GM12878 (cell line): ENCODE results near the gene UTP25. TPM values are rescaled to one million over a fixed set of nuclear protein-coding genes. Genes with fewer than 3 reads are reported as not detected.
A peak's percentile ranks its signal among the peaks of the same experiment; 100 is the strongest.

Source experiments
- ATF3 ChIP-seq: IDR thresholded peaks from 2 replicates; pipeline ENCODE4 v1.6.1; 2011; ENCODE audit warnings: low read depth, mild to moderate bottlenecking, low read length, moderate library complexity, borderline replicate concordance; ENCODE audit errors: extremely low read depth
- CBX5 ChIP-seq: sonication (generic); IDR thresholded peaks from 2 replicates; pipeline ENCODE4 v1.6.1; 2016; ENCODE audit warnings: low read depth, moderate library complexity, mild to moderate bottlenecking, inconsistent platforms
- CREM ChIP-seq: IDR thresholded peaks from 2 replicates; pipeline ENCODE4 v1.6.1; 2014; ENCODE audit warnings: antibody characterized with exemption, low read depth
- E2F8 ChIP-seq: fragments of 450-650 bp; IDR thresholded peaks from 2 replicates; pipeline ENCODE4 v1.6.1; 2018; ENCODE audit warnings: mild to moderate bottlenecking, low read depth, moderate library complexity; ENCODE audit not compliant: partially characterized antibody
- EGR1 ChIP-seq, 2 experiments: IDR thresholded peaks; 1 replicate in 1 of 2; 2 replicates in 1 of 2; pipeline ENCODE4 v1.6.1; 2011 to 2012; ENCODE audit warnings: low read depth in 2 of 2, low read length in 2 of 2, borderline replicate concordance in 1 of 2, mild to moderate bottlenecking in 1 of 2, moderate library complexity in 1 of 2
- ELK1 ChIP-seq: IDR thresholded peaks from 2 replicates; pipeline ENCODE4 v1.6.1; 2012; ENCODE audit warnings: low read depth, low read length, improper control_type of control experiment
- EP300 ChIP-seq, 2 experiments: fragments of 150-350 bp in 1 of 2; IDR thresholded peaks; 2 replicates each; pipeline ENCODE4 v1.6.1; 2011 to 2012; ENCODE audit warnings: low read depth in 2 of 2, low read length in 2 of 2, borderline replicate concordance in 1 of 2, improper control_type of control experiment in 1 of 2, inconsistent platforms in 1 of 2; ENCODE audit not compliant: control insufficient read depth in 1 of 2
- FOS ChIP-seq: IDR thresholded peaks from 3 replicates; pipeline ENCODE4 v1.6.1; 2011; ENCODE audit warnings: borderline replicate concordance; ENCODE audit not compliant: insufficient read length; ENCODE audit errors: extremely low read depth
- KDM1A ChIP-seq: fragments of 200-600 bp; sonication (generic); IDR thresholded peaks from 2 replicates; pipeline ENCODE4 v1.6.1; 2016; ENCODE audit warnings: borderline replicate concordance
- MTA3 ChIP-seq: IDR thresholded peaks from 2 replicates; pipeline ENCODE4 v1.6.1; 2012; ENCODE audit warnings: low read length, inconsistent platforms, borderline replicate concordance
- PAX5 ChIP-seq: IDR thresholded peaks from 2 replicates; pipeline ENCODE4 v1.6.1; 2011; ENCODE audit warnings: low read depth, low read length, borderline replicate concordance
- PBX3 ChIP-seq: IDR thresholded peaks from 2 replicates; pipeline ENCODE4 v1.6.1; 2011; ENCODE audit warnings: mild to moderate bottlenecking, low read depth, low read length, moderate library complexity; ENCODE audit not compliant: insufficient replicate concordance
- PKNOX1 ChIP-seq: fragments of 450-650 bp; IDR thresholded peaks from 2 replicates; pipeline ENCODE4 v1.6.1; 2016; ENCODE audit warnings: mild to moderate bottlenecking
- TARDBP ChIP-seq: IDR thresholded peaks from 2 replicates; pipeline ENCODE4 v1.6.1; 2016; ENCODE audit warnings: borderline replicate concordance
- ZNF687 ChIP-seq: fragments of 450-650 bp; IDR thresholded peaks from 2 replicates; pipeline ENCODE4 v1.6.1; 2017; ENCODE audit warnings: mild to moderate bottlenecking, moderate library complexity
- ZSCAN29 ChIP-seq: fragments of 450-650 bp; IDR thresholded peaks from 2 replicates; pipeline ENCODE4 v1.6.1; 2017; ENCODE audit warnings: mild to moderate bottlenecking, moderate library complexity
- polyA plus RNA-seq, 11 experiments: library from polyadenylated mRNA; depleted of rRNA in 4 of 11; unstranded in 6 of 11; stranded (reverse) in 5 of 11; fragments of >200 nt; fragmentation: Nextera tagmentation in 4 of 11; fragmentation: Illumina TruSeq in 1 of 11; extraction: Ambion mirVana in 4 of 11; extraction: Trizol in 1 of 11; gene quantifications; 1 replicate in 1 of 11; 2 replicates in 10 of 11; pipeline versions ENCODE4 v1.2.1 to v1.2.3, GENCODE V29; 2011 to 2016; ENCODE audit warnings: inconsistent platforms in 2 of 11, missing spikeins in 2 of 11, low read depth in 1 of 11
- total RNA-seq, 4 experiments: library from RNA; depleted of rRNA in 3 of 4; stranded (reverse); fragments of >200 nt in 3 of 4; fragmentation: Illumina TruSeq in 1 of 4; extraction: Trizol in 1 of 4; gene quantifications; 2 replicates each; pipeline versions ENCODE4 v1.2.1 to v1.2.3, GENCODE V29; 2013 to 2021

Gene UTP25
- total and polyA plus RNA-seq, 10 of the 15 experiments (the other 5 are each of a cell fraction or from before 2014, with no cell fraction given) = 3.0 to 13.3 (median 8.5) TPM

- TF ChIP-seq EGR1 (IDR thresholded peaks at IDR 0.05; ENCODE audit: borderline replicate concordance in 1 of 2, low read depth in 2 of 2, low read length in 2 of 2) = 0 out of 3 replicates have a peak, but pooled peaks of 1 of the 2 experiments have one; percentile 31
- 0 out of 4 replicates have a peak, but pooled peaks of 1 of the 2 experiments have one; percentile 16 for TF ChIP-seq EP300 (IDR thresholded peaks at IDR 0.05; ENCODE audit: borderline replicate concordance in 1 of 2, control insufficient read depth in 1 of 2, low read depth in 2 of 2, low read length in 2 of 2)
- TF ChIP-seq ATF3 = peak; percentile 99
- peak; percentile 93 for TF ChIP-seq E2F8
- 0 out of 2 replicates have a peak, but pooled peaks have one; percentile 33 for TF ChIP-seq CBX5
- peak; percentile 74 for TF ChIP-seq ZNF687
- TF ChIP-seq PBX3 = no peak
- no peak for TF ChIP-seq TARDBP
- TF ChIP-seq ZSCAN29 = no peak
- TF ChIP-seq MTA3 = no peak
- peak; percentile 75; the same call in 1 of the 2 replicates for TF ChIP-seq CREM
- peak; percentile 41; the same call in 1 of the 2 replicates for TF ChIP-seq PKNOX1
- TF ChIP-seq FOS = peak; percentile 18
- TF ChIP-seq KDM1A = no peak
- TF ChIP-seq PAX5 = peak; percentile 26; the same call in 1 of the 2 replicates
- peak; percentile 86 for TF ChIP-seq ELK1
These were observed at the start of gene UTP25 (continued) for GRCh38 chr1:209827384-209828262.
